HG02852 (cell line): ENCODE data around the gene IFT52.
"Not testable (repeated sequence)": the region's sequence is repeated elsewhere in the genome, so short reads cannot be mapped to it uniquely, and the experiment has no call there.

Source experiments
- ATAC-seq: cut with Tn5 transposase; IDR thresholded peaks from one replicate; pipeline ENCODE4 v1.9.1; 2021; ENCODE audit warnings: mild to moderate bottlenecking, moderate library complexity; ENCODE audit not compliant: unreplicated experiment

IFT52 gene

GRCh38 chr20:43565758-43566104 lies 25.0 kb upstream of the IFT52 start:
- no peak for ATAC-seq

- no peak for ATAC-seq
Observed at GRCh38 chr20:43567477-43567876, 23.3 kb upstream of the IFT52 start.

- ATAC-seq = no peak
Observed at GRCh38 chr20:43568706-43569105, 22.0 kb upstream of the IFT52 start.

- no peak for ATAC-seq
Observed at GRCh38 chr20:43569282-43569681, 21.5 kb upstream of the IFT52 start.

GRCh38 chr20:43570496-43570895 lies 20.2 kb upstream of the IFT52 start:
- ATAC-seq = no peak

- no peak for ATAC-seq
Observed at GRCh38 chr20:43571310-43571709, 19.4 kb upstream of the IFT52 start.

GRCh38 chr20:43571771-43572170 lies 19.0 kb upstream of the IFT52 start:
- ATAC-seq = no peak

- ATAC-seq = no peak
Observed at GRCh38 chr20:43572891-43573290, 17.8 kb upstream of the IFT52 start.

GRCh38 chr20:43576108-43576507 lies 14.6 kb upstream of the IFT52 start:
- ATAC-seq = no peak

- no peak for ATAC-seq
Observed at GRCh38 chr20:43579861-43580793, 10.6 kb upstream of the IFT52 start.

- ATAC-seq = no peak
Observed at GRCh38 chr20:43583133-43583864, 7.4 kb upstream of the IFT52 start.

GRCh38 chr20:43583982-43584432 lies 6.7 kb upstream of the IFT52 start:
- ATAC-seq = no peak

GRCh38 chr20:43584448-43585136 lies 6.1 kb upstream of the IFT52 start:
- ATAC-seq = no peak

GRCh38 chr20:43586641-43587040 lies 4.1 kb upstream of the IFT52 start:
- ATAC-seq = no peak

- ATAC-seq = not testable (repeated sequence)
Observed at GRCh38 chr20:43588526-43588925, 2.2 kb upstream of the IFT52 start.

- no peak for ATAC-seq
Observed at GRCh38 chr20:43590036-43590391, 723 bp upstream of the IFT52 start.

- ATAC-seq = not testable (repeated sequence)
Observed at GRCh38 chr20:43601960-43602359, 11.2 kb downstream of the IFT52 start.

GRCh38 chr20:43603124-43603523 lies 12.4 kb downstream of the IFT52 start:
- no peak for ATAC-seq

- no peak for ATAC-seq
Observed at GRCh38 chr20:43605715-43606114, 15.0 kb downstream of the IFT52 start.

GRCh38 chr20:43607278-43607677 lies 16.5 kb downstream of the IFT52 start:
- ATAC-seq = not testable (repeated sequence)

- ATAC-seq = no peak
Observed at GRCh38 chr20:43631598-43631997, 40.9 kb downstream of the IFT52 start.
